SK-N-SH treated with all-trans-retinoic acid at 6 μM for 48 hours (cell line): Measurements from ENCODE around the gene CUBN.

Experiments used
- CSRNP3 ChIP-seq: fragments of 250-450 bp; sonication (Bioruptor Pico); IDR thresholded peaks from 2 replicates; pipeline ENCODE4 v1.5.1; 2021; ENCODE audit warnings: mild to moderate bottlenecking, moderate library complexity
- ESRRG ChIP-seq: fragments of 250-450 bp; sonication (Bioruptor Pico); IDR thresholded peaks from 2 replicates; pipeline ENCODE4 v1.6.1; 2021; ENCODE audit warnings: mild to moderate bottlenecking
- RARB ChIP-seq: fragments of 250-450 bp; sonication (Bioruptor Pico); IDR thresholded peaks from 2 replicates; pipeline ENCODE4 v1.8.0; 2021; ENCODE audit warnings: mild to moderate bottlenecking, moderate library complexity
- TSHZ2 ChIP-seq: fragments of 250-450 bp; sonication (Bioruptor Pico); IDR thresholded peaks from 2 replicates; pipeline ENCODE4 v1.5.0; 2020; ENCODE audit warnings: mild to moderate bottlenecking, moderate library complexity
- ZFP3 ChIP-seq: fragments of 250-450 bp; sonication (Bioruptor Pico); IDR thresholded peaks from 2 replicates; pipeline ENCODE4 v1.5.0; 2020; ENCODE audit warnings: mild to moderate bottlenecking, moderate library complexity
- ZFP30 ChIP-seq: fragments of 450-650 bp; formaldehyde crosslinking; IDR thresholded peaks from 2 replicates; pipeline ENCODE4 v1.5.0; 2022; ENCODE audit warnings: mild to moderate bottlenecking, moderate library complexity
- ZNF8 ChIP-seq: fragments of 450-650 bp; formaldehyde crosslinking; IDR thresholded peaks from 2 replicates; pipeline ENCODE4 v1.5.0; 2020; ENCODE audit warnings: mild to moderate bottlenecking, moderate library complexity

GRCh38 chr10:16933783-16934182, 195.8 kb downstream of the CUBN start:
- no peak for TF ChIP-seq ESRRG (CRISPR knock-in tag)
- no peak for TF ChIP-seq ZFP3 (CRISPR knock-in tag)
- TF ChIP-seq CSRNP3 (CRISPR knock-in tag), result no peak
- no peak for TF ChIP-seq TSHZ2 (CRISPR knock-in tag)
- TF ChIP-seq ZNF8, result no peak
- TF ChIP-seq ZFP30 (CRISPR knock-in tag), result no peak
- no peak for TF ChIP-seq RARB (CRISPR knock-in tag)
